ENCODE measurements around the gene IZUMO1.

DNA sequence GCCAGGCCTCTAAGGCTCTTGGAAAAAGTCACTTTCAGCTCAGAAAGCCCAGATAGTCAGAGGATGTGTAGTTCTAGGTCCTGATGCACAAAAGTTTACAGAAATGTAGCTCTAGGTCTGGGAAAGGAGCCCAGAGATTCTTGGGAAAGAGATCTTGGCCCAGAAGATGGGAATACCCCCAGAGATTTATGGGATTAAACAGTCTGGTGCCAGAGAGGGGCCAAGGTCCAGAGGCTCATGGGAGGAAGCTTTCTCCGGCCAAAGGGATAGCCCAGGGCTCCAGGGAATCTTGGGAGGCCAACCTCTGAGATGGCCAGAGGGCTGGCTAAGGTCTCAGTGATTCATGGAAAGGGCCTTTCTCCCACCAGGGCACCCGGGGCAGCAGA, 49.0 kb upstream of the IZUMO1 start:
- TF ChIP-seq, protein P1, sequence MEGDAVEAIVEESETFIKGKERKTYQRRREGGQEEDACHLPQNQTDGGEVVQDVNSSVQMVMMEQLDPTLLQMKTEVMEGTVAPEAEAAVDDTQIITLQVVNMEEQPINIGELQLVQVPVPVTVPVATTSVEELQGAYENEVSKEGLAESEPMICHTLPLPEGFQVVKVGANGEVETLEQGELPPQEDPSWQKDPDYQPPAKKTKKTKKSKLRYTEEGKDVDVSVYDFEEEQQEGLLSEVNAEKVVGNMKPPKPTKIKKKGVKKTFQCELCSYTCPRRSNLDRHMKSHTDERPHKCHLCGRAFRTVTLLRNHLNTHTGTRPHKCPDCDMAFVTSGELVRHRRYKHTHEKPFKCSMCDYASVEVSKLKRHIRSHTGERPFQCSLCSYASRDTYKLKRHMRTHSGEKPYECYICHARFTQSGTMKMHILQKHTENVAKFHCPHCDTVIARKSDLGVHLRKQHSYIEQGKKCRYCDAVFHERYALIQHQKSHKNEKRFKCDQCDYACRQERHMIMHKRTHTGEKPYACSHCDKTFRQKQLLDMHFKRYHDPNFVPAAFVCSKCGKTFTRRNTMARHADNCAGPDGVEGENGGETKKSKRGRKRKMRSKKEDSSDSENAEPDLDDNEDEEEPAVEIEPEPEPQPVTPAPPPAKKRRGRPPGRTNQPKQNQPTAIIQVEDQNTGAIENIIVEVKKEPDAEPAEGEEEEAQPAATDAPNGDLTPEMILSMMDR (conservative IDR thresholded peaks at IDR 0.05): no peak
- no peak for TF ChIP-seq ZFX (IDR thresholded peaks at IDR 0.05)
